ENCODE measurements around the gene HCLS1.
"Not testable (repeated sequence)": the region's sequence is repeated elsewhere in the genome, so short reads cannot be mapped to it uniquely, and the experiment has no call there.

The HCLS1 gene

GRCh38 chr3:121660356-121661171 is at the start of gene HCLS1:
Gene HCLS1, minus strand, starts transcription at chr3:121660903. Its CDS starts 2,556 bp downstream, at chr3:121658347.
- no peak for DNase-seq

- no peak for DNase-seq
Observed at GRCh38 chr3:121710347-121710746, 49.6 kb upstream of the HCLS1 start.

GRCh38 chr3:121707531-121708273 is 47.0 kb upstream of the HCLS1 start:
- peak; percentile 91 for DNase-seq

- DNase-seq: no peak
Observed at GRCh38 chr3:121705541-121705940, 44.8 kb upstream of the HCLS1 start.

- DNase-seq: no peak
Observed at GRCh38 chr3:121703973-121704372, 43.3 kb upstream of the HCLS1 start.

- DNase-seq: no peak
Observed at GRCh38 chr3:121698901-121699300, 38.2 kb upstream of the HCLS1 start.

GRCh38 chr3:121698476-121698875 is 37.8 kb upstream of the HCLS1 start:
- no peak for DNase-seq

GRCh38 chr3:121696186-121696585 is 35.5 kb upstream of the HCLS1 start:
- no peak for DNase-seq

- DNase-seq: no peak
Observed at GRCh38 chr3:121692010-121692699, 31.5 kb upstream of the HCLS1 start.

GRCh38 chr3:121690777-121691405 is 30.2 kb upstream of the HCLS1 start:
- no peak for DNase-seq

GRCh38 chr3:121688747-121689146 is 28.0 kb upstream of the HCLS1 start:
- not testable (repeated sequence) for DNase-seq

- DNase-seq: no peak
Observed at GRCh38 chr3:121681792-121682191, 21.1 kb upstream of the HCLS1 start.

GRCh38 chr3:121677141-121677540 is 16.4 kb upstream of the HCLS1 start:
- DNase-seq: no peak

- DNase-seq: no peak
Observed at GRCh38 chr3:121670676-121671075, 10.0 kb upstream of the HCLS1 start.

GRCh38 chr3:121667333-121667732 is 6.6 kb upstream of the HCLS1 start:
- DNase-seq: no peak

- no peak for DNase-seq
Observed at GRCh38 chr3:121665488-121665887, 4.8 kb upstream of the HCLS1 start.

GRCh38 chr3:121663171-121663847 is 2.6 kb upstream of the HCLS1 start:
- DNase-seq: no peak

GRCh38 chr3:121662742-121663141 is 2.0 kb upstream of the HCLS1 start:
- DNase-seq: no peak

GRCh38 chr3:121661376-121661775 is 673 bp upstream of the HCLS1 start:
- no peak for DNase-seq

- DNase-seq: no peak
Observed at GRCh38 chr3:121659586-121659985, 1.1 kb downstream of the HCLS1 start.

GRCh38 chr3:121658716-121659435 is 1.8 kb downstream of the HCLS1 start:
- DNase-seq: no peak

Measured in NCI-H2029 treated with DMSO at 0.1 percent for 48 hours (cell line).